Ascending aorta (tissue), 2 donors: ENCODE results near the gene PRODH2. TPM values are rescaled to one million over a fixed set of nuclear protein-coding genes. Genes with fewer than 3 reads are reported as not detected.
"Not testable (repeated sequence)": the region's sequence is repeated elsewhere in the genome, so short reads cannot be mapped to it uniquely, and the experiment has no call there.

Source experiments
- DNase-seq, 2 donors: peaks; one replicate each; pipeline ENCODE4 v3.0.0-alpha.2; 2019; ENCODE audit warnings: low spot score in 2 of 2
- H3K27ac ChIP-seq, 2 donors: fragments of 200-600 bp; sonication (generic); one replicate each; pipeline ENCODE4 v1.5.1; 2016 to 2017; ENCODE audit warnings: mild to moderate bottlenecking in 1 of 2
- H3K27me3 ChIP-seq: fragments of 200-600 bp; sonication (generic); one replicate; pipeline ENCODE4 v1.5.1; 2017
- H3K36me3 ChIP-seq, 2 donors: fragments of 200-600 bp; sonication (generic); one replicate each; pipeline ENCODE4 v1.5.1; 2016
- H3K4me1 ChIP-seq, 2 donors: fragments of 200-600 bp; sonication (generic); one replicate each; pipeline ENCODE4 v1.5.1; 2016 to 2017; ENCODE audit warnings: mild to moderate bottlenecking in 1 of 2
- H3K4me3 ChIP-seq, 2 donors: fragments of 200-600 bp; sonication (generic); one replicate each; pipeline ENCODE4 v1.5.1; 2016 to 2017; ENCODE audit warnings: mild to moderate bottlenecking in 1 of 2
- H3K9me3 ChIP-seq, 2 donors: fragments of 200-600 bp; sonication (generic); one replicate each; pipeline ENCODE4 v1.5.1; 2016
- CTCF ChIP-seq, 3 experiments: fragments of 200-600 bp in 2 of 3; fragments of 450-650 bp in 1 of 3; sonication (generic) in 2 of 3; IDR thresholded peaks; one replicate each; pipeline ENCODE4 v1.5.1; 2016 to 2019; ENCODE audit warnings: antibody characterized with exemption in 3 of 3, mild to moderate bottlenecking in 1 of 3, moderate library complexity in 1 of 3
- intact Hi-C: fragments of 100-400 bp; cut with DNase I; formaldehyde crosslinking; loops from one replicate; pipeline ENCODE4 v1.15.1; 2023
- total RNA-seq: library from RNA; depleted of rRNA; stranded (reverse); fragments of >200 nt; gene quantifications from one replicate; pipeline ENCODE4 v1.1.0, GENCODE V29; 2016

Gene PRODH2
- total RNA-seq, 1 donor from 2014 or later: not detected

GRCh38 chr19:35844482-35845214, 32.0 kb upstream of the PRODH2 start:
- intact Hi-C loops: no loop called here
- peaks cover 23% of the 10 kb centered on the region for H3K27me3 ChIP-seq
- H3K27ac ChIP-seq: no peak overlapping the region
- TF ChIP-seq CTCF (IDR thresholded peaks at IDR 0.05): no peak
- H3K4me3 ChIP-seq: no peak overlapping the region
- H3K9me3 ChIP-seq: peaks cover 0 to under 1% of the 10 kb centered on the region in 2 donors
- peaks cover 0 to 4% of the 10 kb centered on the region in 2 donors for H3K4me1 ChIP-seq
- DNase-seq: no peak
- no peaks in the 10 kb centered on the region for H3K36me3 ChIP-seq

- intact Hi-C loops: no loop called here
- no peak overlapping the region for H3K4me3 ChIP-seq
These were observed 31.2 kb upstream of the PRODH2 start for GRCh38 chr19:35843676-35844481.

GRCh38 chr19:35842666-35843272, 30.1 kb upstream of the PRODH2 start:
- DNase-seq: no peak

More at GRCh38 chr19:35843676-35844481, 31.2 kb upstream of the PRODH2 start:
- H3K27me3 ChIP-seq: peaks cover 23% of the 10 kb centered on the region
- H3K36me3 ChIP-seq: no peaks in the 10 kb centered on the region
- DNase-seq: no peak
- H3K9me3 ChIP-seq: peaks cover 2 to 7% of the 10 kb centered on the region in 2 donors
- no peak overlapping the region for H3K27ac ChIP-seq
- peaks cover 0 to 4% of the 10 kb centered on the region in 2 donors for H3K4me1 ChIP-seq
- no peak for TF ChIP-seq CTCF (IDR thresholded peaks at IDR 0.05)

GRCh38 chr19:35841961-35842595, 29.4 kb upstream of the PRODH2 start:
- Histone ChIP-seq H3K4me1 (peaks cover 0 to 4% of the 10 kb centered on the region in 2 donors), H3K27ac (no peak overlapping the region), H3K27me3 (peaks cover 23% of the 10 kb centered on the region), H3K36me3 (no peaks in the 10 kb centered on the region), H3K4me3 (no peak overlapping the region), H3K9me3 (peaks cover 2 to 10% of the 10 kb centered on the region in 2 donors)
- intact Hi-C loops: no loop called here
- TF ChIP-seq CTCF (IDR thresholded peaks at IDR 0.05): no peak
- DNase-seq: no peak

More at GRCh38 chr19:35842666-35843272, 30.1 kb upstream of the PRODH2 start:
- H3K4me3 ChIP-seq: no peak overlapping the region
- intact Hi-C loops: no loop called here
- no peak overlapping the region for H3K27ac ChIP-seq
- H3K9me3 ChIP-seq: peaks cover 2 to 10% of the 10 kb centered on the region in 2 donors
- no peak for TF ChIP-seq CTCF (IDR thresholded peaks at IDR 0.05)
- peaks cover 23% of the 10 kb centered on the region for H3K27me3 ChIP-seq
- no peaks in the 10 kb centered on the region for H3K36me3 ChIP-seq
- peaks cover 0 to 4% of the 10 kb centered on the region in 2 donors for H3K4me1 ChIP-seq

- H3K27me3 ChIP-seq, H3K4me1 ChIP-seq, H3K4me3 ChIP-seq, H3K27ac ChIP-seq, intact Hi-C loops, H3K36me3 ChIP-seq, DNase-seq, H3K9me3 ChIP-seq: not testable (repeated sequence)
These were observed 23.5 kb upstream of the PRODH2 start for GRCh38 chr19:35836096-35836495.
